B cell (primary cell): Measurements from ENCODE around the gene TFF1. TPM values are rescaled to one million over a fixed set of nuclear protein-coding genes. Genes with fewer than 3 reads are reported as not detected.

Source experiments
- ATAC-seq: fragments of 200-7000 bp; cut with Tn5 transposase; one replicate; pipeline ENCODE4 v1.10.0; 2021; ENCODE audit warnings: low read depth, mild to moderate bottlenecking, moderate number of reproducible peaks, moderate library complexity
- CTCF ChIA-PET: fragments of 350-600 bp; sonication (Branson Sonifier 250); formaldehyde crosslinking; loops from one replicate; lab custom pipeline; 2021; ENCODE audit warnings: antibody characterized with exemption, inconsistent platforms; lab: Charles Lee
- POLR2A ChIA-PET: fragments of 350-600 bp; sonication (Branson Sonifier 250); formaldehyde crosslinking; loops from one replicate; lab custom pipeline; 2021; ENCODE audit warnings: antibody characterized with exemption; lab: Charles Lee
- DNase-seq: peaks from one replicate; pipeline ENCODE4 v3.0.0; 2013
- H2AFZ ChIP-seq: 2 replicates; pipeline ENCODE4 v1.6.1; 2012; ENCODE audit warnings: mild to moderate bottlenecking, low read depth, low read length; ENCODE audit not compliant: insufficient read depth, poor library complexity, severe bottlenecking
- H3K27ac ChIP-seq, 2 donors: 1 replicate in 1 of 2; 2 replicates in 1 of 2; pipeline ENCODE4 v1.5.1; 2012 to 2013; ENCODE audit warnings: low read length in 2 of 2, mild to moderate bottlenecking in 2 of 2, moderate library complexity in 1 of 2
- H3K27me3 ChIP-seq, 4 experiments: fragments of 200-600 bp in 1 of 4; sonication (generic) in 1 of 4; replicated peaks in 1 of 4; 1 replicate in 2 of 4; 2 replicates in 2 of 4; pipeline versions ENCODE4 v1.6.1 to v1.7.0; 2013 to 2016; ENCODE audit warnings: low read length in 3 of 4, mild to moderate bottlenecking in 2 of 4, mixed read lengths in 1 of 4, moderate library complexity in 1 of 4; ENCODE audit not compliant: insufficient read depth in 4 of 4, control insufficient read depth in 3 of 4; ENCODE audit errors: control extremely low read depth in 1 of 4
- H3K36me3 ChIP-seq, 2 experiments: replicated peaks in 1 of 2; 1 replicate in 1 of 2; 2 replicates in 1 of 2; pipeline versions ENCODE4 v1.6.1 to v1.7.1; 2013; ENCODE audit warnings: low read length in 1 of 2; ENCODE audit not compliant: insufficient read depth in 2 of 2, control insufficient read depth in 1 of 2; ENCODE audit errors: control extremely low read depth in 1 of 2, extremely low read depth in 1 of 2
- H3K4me1 ChIP-seq, 2 donors: fragments of 200-600 bp in 1 of 2; sonication (generic) in 1 of 2; 1 replicate in 1 of 2; 2 replicates in 1 of 2; pipeline versions ENCODE4 v1.5.1 to v1.6.1; 2013 to 2017; ENCODE audit warnings: low read length in 2 of 2; ENCODE audit not compliant: control insufficient read depth in 2 of 2, insufficient read depth in 2 of 2
- H3K4me2 ChIP-seq: replicated peaks from 2 replicates; pipeline ENCODE3; 2012; ENCODE audit warnings: mild to moderate bottlenecking, low read depth, low read length; ENCODE audit not compliant: poor library complexity, severe bottlenecking
- H3K4me3 ChIP-seq, 5 experiments: fragments of 200-600 bp in 1 of 5; sonication (generic) in 1 of 5; 1 replicate in 3 of 5; 2 replicates in 2 of 5; pipeline versions ENCODE4 v1.5.1 to v1.7.0; 2011 to 2016; ENCODE audit warnings: low read length in 4 of 5, mild to moderate bottlenecking in 4 of 5, low read depth in 2 of 5, control low read depth in 1 of 5, moderate library complexity in 1 of 5; ENCODE audit not compliant: insufficient read depth in 1 of 5; ENCODE audit errors: control extremely low read depth in 1 of 5, extremely low read depth in 1 of 5
- H3K79me2 ChIP-seq: fragments of 200-600 bp; sonication (generic); one replicate; pipeline ENCODE4 v1.6.0; 2016; ENCODE audit warnings: low read length; ENCODE audit not compliant: control insufficient read depth, insufficient read depth
- H3K9ac ChIP-seq: fragments of 200-600 bp; sonication (generic); 2 replicates; pipeline ENCODE4 v1.6.1; 2017; ENCODE audit warnings: mild to moderate bottlenecking, low read length, moderate library complexity
- H3K9me3 ChIP-seq, 3 donors: one replicate each; pipeline versions ENCODE4 v1.6.1 to v1.7.1; 2013; ENCODE audit warnings: low read length in 2 of 3; ENCODE audit not compliant: control insufficient read depth in 2 of 3, insufficient read depth in 1 of 3; ENCODE audit errors: control extremely low read depth in 1 of 3
- H4K20me1 ChIP-seq: 2 replicates; pipeline ENCODE4 v1.6.0; 2012; ENCODE audit warnings: mild to moderate bottlenecking, low read length; ENCODE audit not compliant: insufficient read depth, control insufficient read depth, poor library complexity, severe bottlenecking
- H3K27ac Mint-ChIP-seq: one replicate; pipeline ENCODE4 v1.8.0; 2021; ENCODE audit warnings: mixed read lengths
- H3K27me3 Mint-ChIP-seq: one replicate; pipeline ENCODE4 v1.8.0; 2021; ENCODE audit warnings: mixed read lengths
- H3K4me1 Mint-ChIP-seq: one replicate; pipeline ENCODE4 v1.8.0; 2021; ENCODE audit warnings: mixed read lengths
- H3K4me3 Mint-ChIP-seq: one replicate; pipeline ENCODE4 v1.8.0; 2021; ENCODE audit warnings: mixed read lengths
- H3K9me3 Mint-ChIP-seq: one replicate; pipeline ENCODE4 v1.8.0; 2022; ENCODE audit warnings: mixed read lengths; ENCODE audit not compliant: insufficient read depth
- EZH2 ChIP-seq: IDR thresholded peaks from 2 replicates; pipeline ENCODE4 v1.6.1; 2012; ENCODE audit warnings: borderline replicate concordance, low read depth, mild to moderate bottlenecking, moderate library complexity, low read length; ENCODE audit not compliant: insufficient read depth, poor library complexity, severe bottlenecking
- whole genome bisulfite sequencing: methylation state at CpG from one replicate; pipeline ENCODE4 v1.1.5; 2013; ENCODE audit warnings: missing lambda C conversion rate; ENCODE audit not compliant: insufficient coverage; 5-methylcytosine and 5-hydroxymethylcytosine counted together
- intact Hi-C: fragments of 100-400 bp; cut with micrococcal nuclease; formaldehyde crosslinking; loops from one replicate; pipeline ENCODE4 v1.10.0; 2022
- polyA plus RNA-seq: library from polyadenylated mRNA; depleted of rRNA; stranded (reverse); fragments of >200 nt; gene quantifications from 2 replicates; pipeline ENCODE4 v1.2.3, GENCODE V29; 2012
- total RNA-seq, 2 donors: library from RNA; stranded (reverse); fragments of 120-200 nt in 1 of 2; gene quantifications; 1 replicate in 1 of 2; 2 replicates in 1 of 2; pipeline versions ENCODE4 v1.2.3 to v1.2.4, GENCODE V29; 2013 to 2022
- TF ChIP-seq, protein P1 (sequence below): fragments of 200-600 bp; IDR thresholded peaks from one replicate; pipeline ENCODE4 v1.8.0; 2022; ENCODE audit warnings: antibody characterized with exemption, mild to moderate bottlenecking

TFF1 gene
- total and polyA plus RNA-seq, 2 donors (not counting 1 experiment from before 2014, with no cell fraction given) = not detected

DNA sequence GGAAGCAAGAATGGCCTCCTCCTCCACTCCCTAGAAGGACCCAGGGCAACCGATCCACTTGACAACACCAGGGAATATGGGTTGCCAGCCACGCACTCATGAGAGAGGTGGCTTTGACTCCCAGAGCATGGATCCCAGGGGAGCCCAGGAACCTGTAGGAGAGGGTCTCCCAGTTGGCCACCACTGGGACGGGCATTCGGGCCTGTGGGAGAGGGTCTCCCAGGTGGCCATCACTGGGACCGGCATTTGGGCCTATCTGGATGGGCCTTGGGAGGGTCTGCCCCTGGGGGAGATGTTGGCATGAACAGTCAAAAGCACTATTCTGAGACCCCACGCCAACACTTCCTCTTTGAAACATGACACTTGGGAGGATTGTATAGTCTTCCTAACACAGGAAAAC lies 565 bp downstream of the TFF1 start:
- WGBS = 71% methylated on average over 6 of the region's 6 CpGs
- TF ChIP-seq, protein P1, sequence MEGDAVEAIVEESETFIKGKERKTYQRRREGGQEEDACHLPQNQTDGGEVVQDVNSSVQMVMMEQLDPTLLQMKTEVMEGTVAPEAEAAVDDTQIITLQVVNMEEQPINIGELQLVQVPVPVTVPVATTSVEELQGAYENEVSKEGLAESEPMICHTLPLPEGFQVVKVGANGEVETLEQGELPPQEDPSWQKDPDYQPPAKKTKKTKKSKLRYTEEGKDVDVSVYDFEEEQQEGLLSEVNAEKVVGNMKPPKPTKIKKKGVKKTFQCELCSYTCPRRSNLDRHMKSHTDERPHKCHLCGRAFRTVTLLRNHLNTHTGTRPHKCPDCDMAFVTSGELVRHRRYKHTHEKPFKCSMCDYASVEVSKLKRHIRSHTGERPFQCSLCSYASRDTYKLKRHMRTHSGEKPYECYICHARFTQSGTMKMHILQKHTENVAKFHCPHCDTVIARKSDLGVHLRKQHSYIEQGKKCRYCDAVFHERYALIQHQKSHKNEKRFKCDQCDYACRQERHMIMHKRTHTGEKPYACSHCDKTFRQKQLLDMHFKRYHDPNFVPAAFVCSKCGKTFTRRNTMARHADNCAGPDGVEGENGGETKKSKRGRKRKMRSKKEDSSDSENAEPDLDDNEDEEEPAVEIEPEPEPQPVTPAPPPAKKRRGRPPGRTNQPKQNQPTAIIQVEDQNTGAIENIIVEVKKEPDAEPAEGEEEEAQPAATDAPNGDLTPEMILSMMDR = no peak
- no peak for TF ChIP-seq EZH2
- CTCF ChIA-PET = no interaction called here

DNA sequence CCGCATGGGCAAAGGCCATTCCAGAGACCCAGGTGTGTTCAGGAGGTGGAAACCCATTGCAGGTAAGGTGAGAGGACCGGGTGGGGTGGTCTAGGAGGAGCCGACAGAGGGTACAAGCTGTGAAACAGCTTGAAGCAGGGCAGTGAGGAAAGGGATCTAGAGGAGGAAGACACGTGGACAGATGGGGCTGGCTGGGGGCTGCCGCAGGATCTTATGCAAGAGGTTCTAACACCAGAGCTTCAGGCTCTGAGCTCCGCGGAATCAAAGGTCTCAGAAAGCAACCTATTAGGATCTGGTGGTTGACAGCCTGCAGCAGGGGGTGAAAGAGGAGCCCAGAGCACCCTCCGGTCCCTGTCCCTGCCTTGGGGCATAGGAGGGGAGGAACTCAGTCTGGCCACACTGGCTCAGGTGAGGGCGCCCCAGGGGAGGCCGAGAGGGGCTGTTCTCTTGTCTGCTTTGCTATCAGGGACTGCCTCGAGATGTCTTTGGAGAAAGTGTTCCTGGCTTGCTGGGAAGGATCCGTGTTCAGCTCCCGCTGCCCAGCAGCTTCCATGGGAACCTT lies 1.9 kb downstream of the TFF1 start:
- Histone ChIP-seq H3K79me2 (no peaks in the 10 kb centered on the region), H3K4me2 (no peak overlapping the region), H3K9ac (no peak overlapping the region), H2AFZ (no peak overlapping the region), H3K9me3 (peaks cover 0 to 15% (median 4%) of the 10 kb centered on the region in 3 donors), H3K36me3 (no peaks in the 10 kb centered on the region), H3K4me1 (no peaks in the 10 kb centered on the region), H3K27ac (no peak overlapping the region), H3K27me3 (peaks cover 0 to 11% (median 4%) of the 10 kb centered on the region in 4 experiments), H4K20me1 (no peaks in the 10 kb centered on the region), H3K4me3 (no peak overlapping the region)
- ATAC-seq (no peak), DNase-seq (no peak)
- Mint-ChIP-seq H3K9me3 (no peaks in the 10 kb centered on the region), H3K4me1 (no peaks in the 10 kb centered on the region), H3K27me3 (peaks cover 33% of the 10 kb centered on the region), H3K4me3 (no peak overlapping the region), H3K27ac (no peak overlapping the region)
- intact Hi-C loops = no loop called here
- CTCF ChIA-PET = interaction anchor here (0.5 kb wide), 1 partner anchor 86 kb away, joined by 3 read pairs; no protein-coding TSS in a partner anchor
- TF ChIP-seq EZH2 = no peak
- TF ChIP-seq, protein P1 = no peak
- 72% methylated on average over 13 of the region's 13 CpGs for WGBS
- POLR2A ChIA-PET = no interaction called here

More for the DNA sequence above, 565 bp downstream of the TFF1 start:
- Mint-ChIP-seq H3K4me1 (no peaks in the 10 kb centered on the region), H3K27ac (no peak overlapping the region), H3K9me3 (no peaks in the 10 kb centered on the region), H3K4me3 (no peak overlapping the region), H3K27me3 (peaks cover 38% of the 10 kb centered on the region)
- Histone ChIP-seq H4K20me1 (no peaks in the 10 kb centered on the region), H3K79me2 (no peaks in the 10 kb centered on the region), H2AFZ (no peak overlapping the region), H3K36me3 (no peaks in the 10 kb centered on the region), H3K9me3 (peaks cover 0 to under 1% (median 0%) of the 10 kb centered on the region in 3 donors), H3K4me1 (no peaks in the 10 kb centered on the region), H3K9ac (no peak overlapping the region), H3K4me3 (no peak overlapping the region), H3K27ac (no peak overlapping the region), H3K27me3 (peaks cover 0 to 5% (median 1%) of the 10 kb centered on the region in 4 experiments), H3K4me2 (no peak overlapping the region)
- DNase-seq = no peak
- POLR2A ChIA-PET = no interaction called here
- intact Hi-C loops = no loop called here
- no peak for ATAC-seq
